ENCODE data around the gene MROH9. TPM values are rescaled to one million over a fixed set of nuclear protein-coding genes. Genes with fewer than 3 reads are reported as not detected.
A peak's percentile ranks its signal among the peaks of the same experiment; 100 is the strongest.
"Not testable (repeated sequence)": the region's sequence is repeated elsewhere in the genome, so short reads cannot be mapped to it uniquely, and the experiment has no call there.

The MROH9 gene
- total RNA-seq, 2 donors from 2014 or later, result not detected

- no peaks in the 10 kb centered on the region for H3K9me3 Mint-ChIP-seq
- no peaks in the 10 kb centered on the region for H3K36me3 Mint-ChIP-seq
These were observed 4.1 kb downstream of the MROH9 start for GRCh38 chr1:170939476-170939875.

GRCh38 chr1:170951744-170952143 is 16.4 kb downstream of the MROH9 start:
- H3K9me3 Mint-ChIP-seq; H3K36me3 Mint-ChIP-seq; H3K27ac Mint-ChIP-seq; ATAC-seq; DNase-seq (ENCODE audit: low spot score in 2 of 2): not testable (repeated sequence)

More at GRCh38 chr1:170939476-170939875, 4.1 kb downstream of the MROH9 start:
- ATAC-seq (no peak), DNase-seq (ENCODE audit: low spot score in 2 of 2) (no peak)
- no peak overlapping the region for H3K27ac Mint-ChIP-seq

- ATAC-seq (no peak), DNase-seq (ENCODE audit: low spot score in 2 of 2) (no peak)
- no peaks in the 10 kb centered on the region for H3K36me3 Mint-ChIP-seq
- no peak overlapping the region for H3K27ac Mint-ChIP-seq
- no peaks in the 10 kb centered on the region for H3K9me3 Mint-ChIP-seq
These were observed 24.1 kb downstream of the MROH9 start for GRCh38 chr1:170959385-170959784.

- Mint-ChIP-seq H3K36me3 (no peaks in the 10 kb centered on the region), H3K27ac (no peak overlapping the region), H3K9me3 (no peaks in the 10 kb centered on the region)
- no peak for ATAC-seq
- DNase-seq (ENCODE audit: low spot score in 2 of 2), result no peak
These were observed 29.2 kb downstream of the MROH9 start for GRCh38 chr1:170964506-170964905.

- Mint-ChIP-seq H3K36me3 (no peaks in the 10 kb centered on the region), H3K9me3 (no peaks in the 10 kb centered on the region), H3K27ac (no peak overlapping the region)
- ATAC-seq (peak in 1 of 2 donors; percentile 40), DNase-seq (ENCODE audit: low spot score in 2 of 2) (no peak)
These were observed 31.9 kb downstream of the MROH9 start for GRCh38 chr1:170967042-170967910.

- no peak for DNase-seq (ENCODE audit: low spot score in 2 of 2)
- H3K9me3 Mint-ChIP-seq, result no peaks in the 10 kb centered on the region
- H3K36me3 Mint-ChIP-seq, result no peaks in the 10 kb centered on the region
- ATAC-seq, result no peak
- H3K27ac Mint-ChIP-seq, result no peak overlapping the region
These were observed 34.9 kb downstream of the MROH9 start for GRCh38 chr1:170970256-170970655.

- Mint-ChIP-seq H3K9me3 (peaks cover 0 to 4% of the 10 kb centered on the region in 2 donors), H3K36me3 (no peaks in the 10 kb centered on the region), H3K27ac (no peak overlapping the region)
- ATAC-seq (no peak), DNase-seq (ENCODE audit: low spot score in 2 of 2) (no peak)
These were observed 43.1 kb downstream of the MROH9 start for GRCh38 chr1:170978371-170978910.

- no peak for ATAC-seq
- Mint-ChIP-seq H3K27ac (no peak overlapping the region), H3K36me3 (no peaks in the 10 kb centered on the region), H3K9me3 (peaks cover 0 to 4% of the 10 kb centered on the region in 2 donors)
- no peak for DNase-seq (ENCODE audit: low spot score in 2 of 2)
These were observed 50.1 kb downstream of the MROH9 start for GRCh38 chr1:170985406-170985805.

- no peak for DNase-seq (ENCODE audit: low spot score in 2 of 2)
- H3K9me3 Mint-ChIP-seq, result no peaks in the 10 kb centered on the region
- H3K36me3 Mint-ChIP-seq, result no peaks in the 10 kb centered on the region
- ATAC-seq, result no peak
- no peak overlapping the region for H3K27ac Mint-ChIP-seq
These were observed 51.6 kb downstream of the MROH9 start for GRCh38 chr1:170986901-170987300.

GRCh38 chr1:170987424-170987823 is 52.1 kb downstream of the MROH9 start:
- H3K9me3 Mint-ChIP-seq, result no peaks in the 10 kb centered on the region
- no peak overlapping the region for H3K27ac Mint-ChIP-seq
- DNase-seq (ENCODE audit: low spot score in 2 of 2) (no peak), ATAC-seq (no peak)
- H3K36me3 Mint-ChIP-seq, result no peaks in the 10 kb centered on the region

GRCh38 chr1:170993151-170993550 is 57.8 kb downstream of the MROH9 start:
- Mint-ChIP-seq H3K36me3 (no peaks in the 10 kb centered on the region), H3K27ac (no peak overlapping the region), H3K9me3 (no peaks in the 10 kb centered on the region)
- DNase-seq (ENCODE audit: low spot score in 2 of 2) (no peak), ATAC-seq (no peak)

GRCh38 chr1:170993717-170994116 is 58.4 kb downstream of the MROH9 start:
- Mint-ChIP-seq H3K36me3 (no peaks in the 10 kb centered on the region), H3K9me3 (no peaks in the 10 kb centered on the region), H3K27ac (no peak overlapping the region)
- ATAC-seq (no peak), DNase-seq (ENCODE audit: low spot score in 2 of 2) (no peak)

- no peak for ATAC-seq
- Mint-ChIP-seq H3K9me3 (peaks cover 3% of the 10 kb centered on the region in 2 donors), H3K27ac (no peak overlapping the region), H3K36me3 (no peaks in the 10 kb centered on the region)
- no peak for DNase-seq (ENCODE audit: low spot score in 2 of 2)
These were observed 79.5 kb downstream of the MROH9 start for GRCh38 chr1:171014880-171015279.

GRCh38 chr1:171017426-171017825 is 82.1 kb downstream of the MROH9 start:
- peaks cover 3% of the 10 kb centered on the region in 2 donors for H3K9me3 Mint-ChIP-seq

GRCh38 chr1:171019971-171020370 is 84.6 kb downstream of the MROH9 start:
- Mint-ChIP-seq H3K36me3 (no peaks in the 10 kb centered on the region), H3K9me3 (peaks cover 3% of the 10 kb centered on the region in 2 donors), H3K27ac (no peak overlapping the region)
- DNase-seq (ENCODE audit: low spot score in 2 of 2) (no peak), ATAC-seq (no peak)

More at GRCh38 chr1:171017426-171017825, 82.1 kb downstream of the MROH9 start:
- ATAC-seq, result no peak
- DNase-seq (ENCODE audit: low spot score in 2 of 2), result no peak
- Mint-ChIP-seq H3K36me3 (no peaks in the 10 kb centered on the region), H3K27ac (no peak overlapping the region)

- Mint-ChIP-seq H3K36me3 (peaks cover 0 to 6% of the 10 kb centered on the region in 2 donors), H3K27ac (no peak overlapping the region), H3K9me3 (peaks cover 5 to 12% of the 10 kb centered on the region in 2 donors)
- no peak for ATAC-seq
- no peak for DNase-seq (ENCODE audit: low spot score in 2 of 2)
These were observed 97.7 kb downstream of the MROH9 start for GRCh38 chr1:171032822-171033702.

GRCh38 chr1:171037626-171038025 is 102.3 kb downstream of the MROH9 start:
- Mint-ChIP-seq H3K27ac (no peak overlapping the region), H3K9me3 (peaks cover 0 to 4% of the 10 kb centered on the region in 2 donors), H3K36me3 (no peaks in the 10 kb centered on the region)
- ATAC-seq (no peak), DNase-seq (ENCODE audit: low spot score in 2 of 2) (no peak)
